GM20000 (cell line): ENCODE results near the gene SLC8A1.

ENCODE experiments used
- DNase-seq: peaks from one replicate; pipeline ENCODE4 v3.0.0; 2012; ENCODE audit warnings: low spot score
- CTCF ChIP-seq: IDR thresholded peaks from 2 replicates; pipeline ENCODE4 v1.5.1; 2012; ENCODE audit warnings: mild to moderate bottlenecking, control low read depth; ENCODE audit errors: extremely low read depth, missing control alignments

The SLC8A1 gene

GRCh38 chr2:40474306-40474705 is 22.4 kb upstream of the SLC8A1 start:
- no peak for DNase-seq
- TF ChIP-seq CTCF, result no peak

- no peak for TF ChIP-seq CTCF
- no peak for DNase-seq
These were observed 20.0 kb upstream of the SLC8A1 start for GRCh38 chr2:40471866-40472265.

- DNase-seq, result no peak
- TF ChIP-seq CTCF, result no peak
These were observed 19.2 kb upstream of the SLC8A1 start for GRCh38 chr2:40470822-40471813.

- TF ChIP-seq CTCF, result no peak
- no peak for DNase-seq
These were observed 15.2 kb upstream of the SLC8A1 start for GRCh38 chr2:40466935-40467572.

GRCh38 chr2:40466332-40466906 is 14.5 kb upstream of the SLC8A1 start:
- no peak for TF ChIP-seq CTCF
- DNase-seq, result no peak

GRCh38 chr2:40463112-40463511 is 11.2 kb upstream of the SLC8A1 start:
- no peak for TF ChIP-seq CTCF

GRCh38 chr2:40458271-40458794 is 6.4 kb upstream of the SLC8A1 start:
- TF ChIP-seq CTCF, result no peak
- no peak for DNase-seq

More at GRCh38 chr2:40463112-40463511, 11.2 kb upstream of the SLC8A1 start:
- no peak for DNase-seq
